Right lobe of liver (tissue), 6 donors: Measurements from ENCODE around the gene NRCAM. TPM values are rescaled to one million over a fixed set of nuclear protein-coding genes. Genes with fewer than 3 reads are reported as not detected.
"Not testable (repeated sequence)": the region's sequence is repeated elsewhere in the genome, so short reads cannot be mapped to it uniquely, and the experiment has no call there.

Experiments used
- ATAC-seq, 4 donors: fragments of 200-7000 bp; cut with Tn5 transposase; one replicate each; pipeline ENCODE4 v1.9.1; 2020; ENCODE audit warnings: mild to moderate bottlenecking in 4 of 4, moderate library complexity in 4 of 4
- DNase-seq, 3 donors: peaks; one replicate each; pipeline ENCODE4 v3.0.0-alpha.2; 2020
- H3K27ac ChIP-seq, 3 donors: fragments of 200-600 bp; one replicate each; pipeline ENCODE4 v1.8.0; 2022
- H3K27me3 ChIP-seq, 2 donors: fragments of 200-600 bp; one replicate each; pipeline ENCODE4 v1.8.0; 2022
- H3K36me3 ChIP-seq, 4 donors: fragments of 200-600 bp; sonication (generic) in 1 of 4; one replicate each; pipeline versions ENCODE4 v1.5.1 to v1.8.0; 2017 to 2022; ENCODE audit warnings: control low read depth in 1 of 4
- H3K4me1 ChIP-seq, 4 donors: fragments of 200-600 bp; sonication (generic) in 1 of 4; one replicate each; pipeline versions ENCODE4 v1.5.1 to v1.8.0; 2017 to 2022; ENCODE audit warnings: control low read depth in 1 of 4
- H3K4me3 ChIP-seq, 3 donors: fragments of 200-600 bp; one replicate each; pipeline ENCODE4 v1.8.0; 2022
- H3K9me3 ChIP-seq, 4 donors: fragments of 200-600 bp; sonication (generic) in 1 of 4; one replicate each; pipeline versions ENCODE4 v1.5.1 to v1.8.0; 2017 to 2022; ENCODE audit warnings: control low read depth in 1 of 4
- POLR2A ChIP-seq: fragments of 450-650 bp; IDR thresholded peaks from one replicate; pipeline ENCODE4 v1.6.1; 2017; ENCODE audit warnings: antibody characterized with exemption, mild to moderate bottlenecking
- WGBS: methylation state at CpG from one replicate; pipeline ENCODE4 v1.1.6; 2018; ENCODE audit warnings: low coverage, low lambda C conversion rate; ENCODE audit not compliant: insufficient coverage; ENCODE audit errors: missing lambda C conversion rate; 5-methylcytosine and 5-hydroxymethylcytosine counted together
- intact Hi-C, 2 donors: fragments of 100-400 bp; cut with DNase I; formaldehyde crosslinking; loops; one replicate each; pipeline versions ENCODE4 v1.11.2 to v1.14.1; 2022
- total RNA-seq, 6 experiments: library from RNA; depleted of rRNA in 2 of 6; stranded (reverse); fragments of >200 nt in 2 of 6; fragmentation: NEBNext Ultra II Directional in 3 of 6; extraction: Animal tissue kit (Norgen Biotek cat#: 25700) in 3 of 6; gene quantifications; one replicate each; pipeline versions ENCODE4 v1.1.0 to v1.2.4, GENCODE V29; 2016 to 2023
- TF ChIP-seq, protein P1 (sequence below), 4 donors: fragments of 200-600 bp in 3 of 4; fragments of 450-650 bp in 1 of 4; IDR thresholded peaks; one replicate each; pipeline versions ENCODE4 v1.5.1 to v1.8.0; 2016 to 2022; ENCODE audit warnings: antibody characterized with exemption in 4 of 4, mild to moderate bottlenecking in 2 of 4
- donor health status: DM: no; HTN: yes; CAD: no.
- donor health status: DM: no; HTN: no; CAD: no.
- donor health status: DM: no; HTN: no; CAD: no.
- donor health status: DM: no; HTN: yes; CAD: no.
- donor health status: DM: no; HTN: yes; CAD: no.

NRCAM gene
- total RNA-seq, 6 experiments from 2014 or later: 0.16 to 1.9 (median 0.27) TPM

DNA sequence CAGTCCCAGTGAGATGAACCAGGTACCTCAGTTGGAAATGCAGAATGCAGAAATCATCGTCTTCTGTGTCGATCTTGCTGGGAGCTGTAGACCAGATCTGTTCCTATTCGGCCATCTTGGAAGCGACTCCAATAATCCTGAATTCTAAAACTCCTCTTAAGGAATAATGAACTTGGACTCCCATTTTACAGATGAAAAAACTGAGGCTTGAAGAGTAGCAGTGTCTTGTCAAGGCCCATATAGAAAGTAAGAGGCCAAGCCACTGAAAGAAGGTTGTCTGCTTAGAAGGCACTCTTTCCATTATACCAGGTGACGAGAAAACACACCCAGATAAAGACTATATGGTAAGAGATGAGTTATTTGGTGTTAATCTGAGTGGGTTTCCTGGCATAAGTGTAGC lies 177.5 kb downstream of the NRCAM start:
- intact Hi-C loops: no loop called here
- Histone ChIP-seq H3K36me3 (no peaks in the 10 kb centered on the region), H3K27me3 (no peaks in the 10 kb centered on the region), H3K4me1 (no peaks in the 10 kb centered on the region), H3K9me3 (no peaks in the 10 kb centered on the region), H3K27ac (no peak overlapping the region), H3K4me3 (no peak overlapping the region)
- ATAC-seq (no peak), DNase-seq (no peak)
- 90% methylated on average over 4 of the region's 5 CpGs for WGBS
- TF ChIP-seq, protein P1, sequence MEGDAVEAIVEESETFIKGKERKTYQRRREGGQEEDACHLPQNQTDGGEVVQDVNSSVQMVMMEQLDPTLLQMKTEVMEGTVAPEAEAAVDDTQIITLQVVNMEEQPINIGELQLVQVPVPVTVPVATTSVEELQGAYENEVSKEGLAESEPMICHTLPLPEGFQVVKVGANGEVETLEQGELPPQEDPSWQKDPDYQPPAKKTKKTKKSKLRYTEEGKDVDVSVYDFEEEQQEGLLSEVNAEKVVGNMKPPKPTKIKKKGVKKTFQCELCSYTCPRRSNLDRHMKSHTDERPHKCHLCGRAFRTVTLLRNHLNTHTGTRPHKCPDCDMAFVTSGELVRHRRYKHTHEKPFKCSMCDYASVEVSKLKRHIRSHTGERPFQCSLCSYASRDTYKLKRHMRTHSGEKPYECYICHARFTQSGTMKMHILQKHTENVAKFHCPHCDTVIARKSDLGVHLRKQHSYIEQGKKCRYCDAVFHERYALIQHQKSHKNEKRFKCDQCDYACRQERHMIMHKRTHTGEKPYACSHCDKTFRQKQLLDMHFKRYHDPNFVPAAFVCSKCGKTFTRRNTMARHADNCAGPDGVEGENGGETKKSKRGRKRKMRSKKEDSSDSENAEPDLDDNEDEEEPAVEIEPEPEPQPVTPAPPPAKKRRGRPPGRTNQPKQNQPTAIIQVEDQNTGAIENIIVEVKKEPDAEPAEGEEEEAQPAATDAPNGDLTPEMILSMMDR (IDR thresholded peaks at IDR 0.05): no peak
- TF ChIP-seq POLR2A: no peak

DNA sequence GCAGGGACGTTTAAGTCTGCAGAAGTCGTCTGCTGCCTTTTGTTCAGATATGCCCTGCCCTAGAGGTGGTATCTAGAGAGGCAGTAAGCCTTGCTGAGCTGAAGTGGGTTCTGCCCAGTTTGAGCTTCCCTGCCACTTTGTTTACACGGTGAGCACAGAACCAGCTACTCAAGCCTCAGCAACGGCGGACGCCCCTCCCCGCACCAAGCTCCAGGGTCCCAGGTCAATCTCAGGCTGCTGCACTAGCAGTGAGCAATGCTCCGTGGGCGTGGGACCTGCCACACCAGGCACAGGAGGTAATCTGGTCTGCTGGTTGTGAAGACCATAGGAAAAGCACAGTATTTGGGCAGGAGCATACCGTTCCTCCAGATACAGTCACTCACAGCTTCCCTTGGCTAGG lies 178.0 kb downstream of the NRCAM start:
- H3K9me3 ChIP-seq: no peaks in the 10 kb centered on the region
- no peaks in the 10 kb centered on the region for H3K4me1 ChIP-seq
- no peak overlapping the region for H3K4me3 ChIP-seq
- H3K27ac ChIP-seq: no peak overlapping the region
- WGBS: no CpG with 5 or more reads among the region's 10 CpGs
- ATAC-seq (no peak), DNase-seq (no peak)
- no peaks in the 10 kb centered on the region for H3K27me3 ChIP-seq
- H3K36me3 ChIP-seq: no peaks in the 10 kb centered on the region
- intact Hi-C loops: no loop called here
- TF ChIP-seq, protein P1 (IDR thresholded peaks at IDR 0.05): no peak
- no peak for TF ChIP-seq POLR2A

DNA sequence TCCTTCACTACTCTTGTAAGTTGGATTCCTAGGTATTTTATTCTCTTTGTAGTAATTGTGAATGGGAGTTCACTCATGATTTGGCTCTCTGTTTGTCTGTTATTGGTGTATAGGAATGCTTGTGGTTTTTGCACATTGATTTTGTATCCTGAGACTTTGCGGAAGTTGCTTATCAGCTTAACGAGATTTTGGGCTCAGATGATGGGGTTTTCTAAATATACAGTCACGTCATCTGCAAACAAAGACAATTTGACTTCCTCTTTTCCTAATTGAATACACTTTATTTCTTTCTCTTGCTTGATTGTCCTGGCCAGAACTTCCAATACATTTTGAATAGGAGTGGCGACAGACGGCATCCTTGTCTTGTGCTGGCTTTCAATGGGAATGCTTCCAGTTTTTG lies 181.8 kb downstream of the NRCAM start:
- 76% methylated on average over 5 of the region's 5 CpGs for WGBS
- intact Hi-C loops, H3K4me1 ChIP-seq, H3K36me3 ChIP-seq, H3K9me3 ChIP-seq, H3K27ac ChIP-seq, ATAC-seq, DNase-seq, H3K4me3 ChIP-seq, H3K27me3 ChIP-seq: not testable (repeated sequence)

DNA sequence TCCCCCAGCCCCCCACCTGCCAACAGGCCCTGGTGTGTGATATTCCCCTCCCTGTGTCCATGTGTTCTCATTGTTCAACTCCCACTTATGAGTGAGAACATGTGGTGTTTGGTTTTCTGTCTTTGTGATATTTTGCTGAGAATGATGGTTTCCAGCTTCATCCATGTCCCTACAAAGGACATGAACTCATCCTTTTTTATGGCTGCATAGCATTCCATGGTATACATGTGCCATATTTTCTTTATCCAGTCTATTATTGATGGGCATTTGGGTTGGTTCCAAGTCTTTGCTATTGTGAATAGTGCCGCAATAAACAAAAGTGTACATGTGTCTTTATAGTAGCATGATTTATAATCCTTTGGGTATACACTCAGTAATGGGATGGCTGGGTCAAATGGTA lies 183.3 kb downstream of the NRCAM start:
- ATAC-seq, intact Hi-C loops, H3K36me3 ChIP-seq, H3K27ac ChIP-seq, H3K4me1 ChIP-seq, H3K4me3 ChIP-seq, H3K9me3 ChIP-seq, H3K27me3 ChIP-seq, DNase-seq: not testable (repeated sequence)
- 100% methylated on average over 1 of the region's 1 CpG for WGBS

DNA sequence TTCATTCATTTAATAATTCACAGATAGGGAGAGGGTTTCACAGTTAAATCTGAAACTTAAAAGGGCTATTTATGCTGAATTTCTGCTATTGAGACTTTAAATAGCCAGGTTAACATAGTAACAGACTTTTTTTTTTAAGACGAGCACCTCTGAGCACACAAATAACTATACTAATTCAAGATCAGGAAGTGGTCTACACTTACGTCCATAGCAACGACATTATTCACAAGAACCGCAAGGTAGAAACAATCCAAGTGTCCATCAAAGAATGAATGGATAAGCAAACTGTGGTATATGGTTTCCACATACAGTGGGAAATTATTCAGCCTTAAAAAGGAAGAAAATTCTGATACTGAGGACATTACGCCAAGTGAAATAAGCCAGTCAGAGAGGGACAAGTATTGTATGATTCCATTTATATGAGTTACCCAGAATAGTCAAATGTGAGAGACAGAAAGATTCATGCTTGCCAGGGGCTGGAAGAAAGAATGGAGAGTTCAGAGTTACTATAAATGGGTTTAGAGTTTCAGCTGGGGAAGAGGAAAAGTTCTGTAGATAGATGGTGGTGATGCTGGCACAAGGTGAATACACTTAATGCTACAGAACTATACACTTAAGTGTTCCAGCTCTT lies 185.7 kb downstream of the NRCAM start:
- TF ChIP-seq POLR2A: no peak
- TF ChIP-seq, protein P1 (IDR thresholded peaks at IDR 0.05): no peak
- H3K36me3 ChIP-seq: no peaks in the 10 kb centered on the region
- H3K27ac ChIP-seq: no peak overlapping the region
- intact Hi-C loops: no loop called here
- ATAC-seq: no peak
- WGBS: 40% methylated on average over 5 of the region's 5 CpGs
- no peak for DNase-seq
- H3K27me3 ChIP-seq: no peaks in the 10 kb centered on the region
- H3K4me3 ChIP-seq: no peak overlapping the region
- no peaks in the 10 kb centered on the region for H3K9me3 ChIP-seq
- no peaks in the 10 kb centered on the region for H3K4me1 ChIP-seq
